ENCODE data around the gene SLC38A5.

GRCh38 chrX:48461830-48462229 lies 8.2 kb downstream of the SLC38A5 start:
- no peak for TF ChIP-seq CTCF (IDR thresholded peaks at IDR 0.05)
- TF ChIP-seq POLR2A (IDR thresholded peaks at IDR 0.05) = no peak
